Measurements from ENCODE around the gene PYGO2. TPM values are rescaled to one million over a fixed set of nuclear protein-coding genes. Genes with fewer than 3 reads are reported as not detected.
"Not testable (repeated sequence)": the region's sequence is repeated elsewhere in the genome, so short reads cannot be mapped to it uniquely, and the experiment has no call there.

Gene PYGO2
- polyA plus RNA-seq, 4 donors: 46.9 to 52.2 (median 50.7) TPM

DNA sequence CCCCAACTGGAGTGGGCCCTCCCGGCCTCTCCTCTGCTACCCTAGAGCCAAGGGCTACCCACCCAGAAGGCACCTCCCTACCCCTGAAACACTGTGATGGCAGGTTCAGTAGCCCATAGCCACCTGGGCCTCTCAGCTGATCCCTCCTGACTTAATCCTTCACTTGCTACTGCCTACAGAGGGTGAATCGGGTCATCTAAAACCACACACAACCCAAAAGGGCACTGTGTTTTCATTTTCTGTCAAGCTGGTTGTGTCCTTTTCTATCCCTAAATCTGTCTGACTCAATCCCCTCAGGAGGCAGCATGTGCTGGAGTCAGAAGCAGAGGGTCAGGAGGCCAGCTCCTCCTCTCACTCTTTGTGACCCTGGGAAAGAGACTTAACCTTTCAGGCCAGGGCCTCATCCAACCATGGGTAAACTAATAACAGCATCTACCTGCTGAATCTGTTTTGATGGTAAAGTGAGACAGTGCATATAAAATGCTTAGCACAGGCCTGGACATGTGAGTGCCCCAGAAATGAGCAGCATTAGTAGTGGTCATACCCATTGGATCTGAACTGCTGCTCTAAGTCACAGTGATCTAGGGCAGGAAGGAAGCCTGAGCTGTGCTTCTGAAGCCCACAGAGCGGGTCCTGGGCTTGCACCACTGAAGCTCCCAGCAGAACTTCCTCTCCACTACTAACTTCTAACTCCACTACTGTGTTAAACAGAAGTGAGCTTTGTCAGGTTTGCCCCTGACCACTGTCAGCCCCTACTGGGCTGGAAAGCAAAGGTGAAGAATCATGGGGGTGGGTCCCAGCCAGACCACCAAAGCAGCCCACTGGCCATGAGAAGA, 36.0 kb downstream of the PYGO2 start:
- no peak for DNase-seq (ENCODE audit: low read depth in 4 of 4, low spot score in 3 of 4)

DNA sequence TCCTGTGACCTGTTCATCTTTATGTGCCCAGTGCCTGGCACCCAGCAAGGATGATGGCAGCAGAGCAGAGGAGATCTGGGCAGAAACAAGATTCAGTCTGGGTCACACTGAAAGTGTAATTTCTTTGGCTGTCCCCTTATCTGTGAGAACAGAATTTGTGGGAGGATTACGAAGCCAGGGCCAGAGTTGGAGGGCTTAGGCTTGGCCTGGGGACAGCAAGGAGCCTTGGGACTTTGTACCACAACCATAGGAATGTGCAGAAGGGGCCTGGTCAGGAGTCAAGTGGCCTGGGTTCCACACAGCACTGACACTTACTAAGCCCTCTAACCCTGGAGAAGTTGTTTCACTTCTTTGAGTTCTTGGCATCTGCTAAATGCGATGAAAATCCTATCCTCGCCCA, 37.9 kb downstream of the PYGO2 start:
- DNase-seq (ENCODE audit: low read depth in 4 of 4, low spot score in 3 of 4): no peak

DNA sequence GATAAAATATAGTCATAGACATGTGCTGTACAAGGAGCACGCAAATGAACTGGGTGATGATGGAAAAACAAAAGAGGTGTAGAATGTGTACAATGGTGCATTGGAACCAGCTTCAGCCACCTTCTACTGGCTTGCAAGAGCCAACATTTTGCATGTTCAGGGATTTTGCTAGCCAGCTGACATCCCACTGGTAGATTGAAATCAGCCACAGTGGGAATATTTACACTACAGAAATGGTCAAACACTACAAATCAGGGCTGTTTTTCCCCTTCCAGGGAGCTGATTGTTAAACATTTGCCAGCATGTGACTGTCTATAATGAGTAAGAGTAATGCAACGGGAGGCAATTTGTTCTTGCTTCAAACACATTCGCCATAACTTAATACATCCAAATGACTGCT, 48.3 kb downstream of the PYGO2 start:
- DNase-seq (ENCODE audit: low read depth in 4 of 4, low spot score in 3 of 4): no peak

DNA sequence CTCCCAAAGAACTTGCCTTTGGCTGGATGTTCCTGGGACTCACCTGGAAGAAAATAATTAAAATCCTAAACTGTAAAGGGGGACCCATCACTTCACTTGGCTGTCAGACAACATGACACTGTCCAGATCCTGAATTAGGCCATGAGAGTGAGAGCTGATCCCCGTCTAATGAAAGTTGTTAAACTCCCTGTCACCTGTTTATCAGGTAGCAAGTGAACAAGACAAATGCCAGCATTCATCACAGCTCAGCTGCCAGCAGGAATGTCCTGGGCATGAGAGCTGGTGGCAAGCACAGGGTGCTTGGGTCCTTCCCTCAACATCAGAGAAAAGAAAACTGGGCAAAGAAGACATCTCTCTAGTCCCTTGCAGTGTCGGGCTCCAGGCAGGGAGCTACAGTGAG, 48.8 kb downstream of the PYGO2 start:
- DNase-seq (ENCODE audit: low read depth in 4 of 4, low spot score in 3 of 4): no peak

DNA sequence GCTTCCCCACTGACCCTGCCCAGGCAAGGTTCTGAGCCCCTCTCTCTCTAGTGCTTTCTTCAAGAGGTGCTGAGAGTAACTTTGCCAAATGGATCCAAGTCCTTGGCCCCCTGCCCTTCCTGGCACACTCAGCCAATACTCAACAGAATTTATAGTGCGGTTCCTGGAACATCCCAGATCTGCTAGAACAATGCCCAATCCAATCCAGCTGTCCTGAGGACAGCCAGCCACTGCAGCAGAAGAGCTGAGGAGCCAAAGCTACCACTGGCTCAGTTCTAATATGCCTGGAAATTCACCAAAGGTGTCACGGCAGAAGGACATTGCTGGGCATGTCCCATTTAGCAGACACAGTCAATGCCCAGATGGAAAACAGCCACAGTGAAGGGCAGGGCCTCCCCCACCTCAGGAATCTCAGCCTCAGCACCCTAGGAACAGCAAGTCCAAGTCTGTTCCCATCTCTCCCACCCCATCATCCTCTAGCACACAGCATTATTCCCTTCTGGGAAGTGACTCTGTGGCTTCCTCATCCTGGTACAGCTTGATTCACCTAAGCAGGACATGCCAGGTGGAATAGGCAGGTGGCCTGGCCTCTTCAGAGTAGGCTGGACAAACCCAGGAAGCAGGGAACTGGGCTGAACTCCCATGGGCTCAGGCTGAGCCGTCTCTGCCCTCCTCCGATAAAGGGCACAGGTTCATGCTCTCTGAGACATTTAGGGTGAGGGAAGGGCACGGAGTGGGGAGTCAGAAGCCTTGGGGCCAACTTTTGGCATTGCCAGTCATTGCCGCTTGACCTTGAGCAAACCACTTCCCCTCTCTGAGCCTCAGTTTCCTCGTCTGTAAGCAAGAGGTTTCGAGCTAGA, 49.7 kb downstream of the PYGO2 start:
- no peak for DNase-seq (ENCODE audit: low read depth in 4 of 4, low spot score in 3 of 4)

DNA sequence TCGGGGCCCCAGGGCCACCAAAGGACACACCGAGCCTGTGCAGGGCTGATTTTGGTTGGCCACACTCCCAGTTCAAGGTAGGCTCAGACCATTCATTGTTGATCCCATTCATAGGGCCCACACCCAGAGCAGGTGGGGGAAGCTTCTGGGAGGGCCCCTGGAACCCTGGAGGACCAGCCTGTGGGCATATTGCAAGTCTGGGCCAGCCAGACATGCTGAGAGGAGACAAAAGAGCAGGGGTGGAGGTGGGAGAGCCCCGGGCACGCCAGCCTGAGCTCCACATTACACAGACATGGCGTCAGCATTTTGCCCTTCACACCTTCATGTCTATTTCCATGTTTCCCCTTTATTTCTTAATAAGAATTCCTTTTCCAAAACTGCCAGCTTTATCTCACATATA, 50.7 kb downstream of the PYGO2 start:
- no peak for DNase-seq (ENCODE audit: low read depth in 4 of 4, low spot score in 3 of 4)

DNA sequence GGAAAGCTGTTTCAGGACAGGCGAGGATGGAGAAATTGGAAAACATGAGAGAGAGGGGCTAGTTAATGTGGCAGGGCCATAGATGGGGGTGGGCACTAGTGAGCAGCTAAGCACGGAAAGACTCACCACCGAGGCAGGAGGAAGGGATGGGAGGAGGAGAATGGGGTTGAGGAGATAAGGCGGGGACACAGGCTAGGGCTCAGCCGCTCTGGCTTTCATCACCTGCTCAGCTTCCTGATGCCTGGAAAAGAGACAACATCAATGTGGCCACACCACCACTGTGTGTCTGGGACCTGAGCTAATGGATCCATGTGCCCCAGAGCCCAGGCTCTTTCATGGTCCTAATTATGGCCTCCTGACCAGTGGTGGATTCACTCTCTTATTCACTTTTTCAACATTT, 52.6 kb downstream of the PYGO2 start:
- no peak for DNase-seq (ENCODE audit: low read depth in 4 of 4, low spot score in 3 of 4)

DNA sequence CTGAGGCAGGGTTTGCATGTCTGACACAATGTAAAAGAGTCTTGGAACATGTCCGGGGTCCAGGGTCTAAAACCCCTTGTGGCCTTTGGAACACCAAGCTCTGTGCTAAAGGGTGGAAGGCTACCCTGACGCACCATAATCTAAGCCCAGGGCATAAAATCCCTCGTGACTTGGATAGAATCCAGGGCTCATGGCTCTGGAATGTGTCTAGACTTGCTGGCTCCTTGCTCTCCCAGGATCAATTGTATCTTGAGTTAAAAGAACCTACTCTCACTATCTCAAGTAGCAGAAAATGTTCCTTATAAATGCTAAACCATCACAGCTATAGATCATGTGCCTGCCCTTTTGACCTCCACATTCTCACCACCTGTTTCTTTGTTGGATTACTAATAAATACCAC, 53.5 kb downstream of the PYGO2 start:
- not testable (repeated sequence) for DNase-seq (ENCODE audit: low read depth in 4 of 4, low spot score in 3 of 4)

Other genes with a start within 250 kb of the PYGO2 start
- 1 to 10 TPM; 2.3 to 2.8 (median 2.6) TPM for gene KCNN3, start 91.5 kb downstream of the PYGO2 start, polyA plus RNA-seq (ENCODE audit: insufficient read length in 4 of 4)
- 10 to 100 TPM; 33.2 to 44.8 (median 34.6) TPM for gene PMVK, start 25.1 kb downstream of the PYGO2 start, polyA plus RNA-seq (ENCODE audit: insufficient read length in 4 of 4)
- 10 to 100 TPM; 64.9 to 74.6 (median 71.5) TPM for gene PBXIP1, start 5.7 kb downstream of the PYGO2 start, polyA plus RNA-seq (ENCODE audit: insufficient read length in 4 of 4)
- gene SHC1, start 9.0 kb upstream of the PYGO2 start, polyA plus RNA-seq (ENCODE audit: insufficient read length in 4 of 4): 10 to 100 TPM; 87.1 to 89.4 (median 88.0) TPM
- gene CKS1B, start 12.9 kb upstream of the PYGO2 start, polyA plus RNA-seq (ENCODE audit: insufficient read length in 4 of 4): 100 to 1,000 TPM in 2 of 4 donors, 10 to 100 TPM in 2; 89.4 to 103 (median 100) TPM
- 10 to 100 TPM; 29.7 to 31.6 (median 30.8) TPM for gene FLAD1, start 21.6 kb upstream of the PYGO2 start, polyA plus RNA-seq (ENCODE audit: insufficient read length in 4 of 4)
- under 1 TPM; 0.26 to 0.43 (median 0.34) TPM for gene LENEP, start 31.8 kb upstream of the PYGO2 start, polyA plus RNA-seq (ENCODE audit: insufficient read length in 4 of 4)
- gene ZBTB7B, start 41.0 kb upstream of the PYGO2 start, polyA plus RNA-seq (ENCODE audit: insufficient read length in 4 of 4): 10 to 100 TPM; 13.0 to 17.4 (median 14.4) TPM
- gene DCST2, start 72.0 kb upstream of the PYGO2 start, polyA plus RNA-seq (ENCODE audit: insufficient read length in 4 of 4): 1 to 10 TPM; 1.6 to 2.1 (median 1.8) TPM
- gene DCST1, start 72.0 kb upstream of the PYGO2 start, polyA plus RNA-seq (ENCODE audit: insufficient read length in 4 of 4): under 1 TPM; 0.19 to 0.31 (median 0.28) TPM
- 10 to 100 TPM; 42.9 to 63.4 (median 44.4) TPM for gene ADAM15, start 89.5 kb upstream of the PYGO2 start, polyA plus RNA-seq (ENCODE audit: insufficient read length in 4 of 4)
- gene EFNA4, start 102.0 kb upstream of the PYGO2 start, polyA plus RNA-seq (ENCODE audit: insufficient read length in 4 of 4): 10 to 100 TPM; 18.5 to 22.9 (median 21.4) TPM
- gene EFNA3, start 117.1 kb upstream of the PYGO2 start, polyA plus RNA-seq (ENCODE audit: insufficient read length in 4 of 4): 1 to 10 TPM; 6.0 to 7.9 (median 7.1) TPM
- 10 to 100 TPM; 67.0 to 75.7 (median 72.2) TPM for gene EFNA1, start 166.1 kb upstream of the PYGO2 start, polyA plus RNA-seq (ENCODE audit: insufficient read length in 4 of 4)
- gene SLC50A1, start 174.1 kb upstream of the PYGO2 start, polyA plus RNA-seq (ENCODE audit: insufficient read length in 4 of 4): 10 to 100 TPM; 52.7 to 63.7 (median 58.5) TPM
- 10 to 100 TPM; 31.8 to 57.2 (median 36.6) TPM for gene DPM3, start 178.7 kb upstream of the PYGO2 start, polyA plus RNA-seq (ENCODE audit: insufficient read length in 4 of 4)
- gene KRTCAP2, start 211.5 kb upstream of the PYGO2 start, polyA plus RNA-seq (ENCODE audit: insufficient read length in 4 of 4): 100 to 1,000 TPM; 137 to 177 (median 153) TPM
- 1 to 10 TPM; 2.7 to 4.1 (median 3.2) TPM for gene TRIM46, start 212.1 kb upstream of the PYGO2 start, polyA plus RNA-seq (ENCODE audit: insufficient read length in 4 of 4)
- gene THBS3, start 246.1 kb upstream of the PYGO2 start, polyA plus RNA-seq (ENCODE audit: insufficient read length in 4 of 4): 10 to 100 TPM; 28.1 to 41.7 (median 33.4) TPM
- gene MTX1, start 246.9 kb upstream of the PYGO2 start, polyA plus RNA-seq (ENCODE audit: insufficient read length in 4 of 4): 10 to 100 TPM; 38.8 to 50.3 (median 42.0) TPM

Data from right renal pelvis (tissue), 4 donors.